GM19043 (cell line): Measurements from ENCODE around the gene FAM90A1.
"Not testable (repeated sequence)": the region's sequence is repeated elsewhere in the genome, so short reads cannot be mapped to it uniquely, and the experiment has no call there.

Experiments used
- ATAC-seq: cut with Tn5 transposase; IDR thresholded peaks from one replicate; pipeline ENCODE4 v1.9.1; 2021; ENCODE audit warnings: low read depth; ENCODE audit not compliant: unreplicated experiment

FAM90A1 gene

GRCh38 chr12:8233935-8234495 is 6.6 kb upstream of the FAM90A1 start:
- not testable (repeated sequence) for ATAC-seq

GRCh38 chr12:8233300-8233855 is 6.0 kb upstream of the FAM90A1 start:
- ATAC-seq, result not testable (repeated sequence)

- ATAC-seq, result not testable (repeated sequence)
Measured at GRCh38 chr12:8231666-8232608, 4.5 kb upstream of the FAM90A1 start.

GRCh38 chr12:8231049-8231448 is 3.6 kb upstream of the FAM90A1 start:
- not testable (repeated sequence) for ATAC-seq

GRCh38 chr12:8229486-8229885 is 2.1 kb upstream of the FAM90A1 start:
- not testable (repeated sequence) for ATAC-seq

- ATAC-seq, result not testable (repeated sequence)
Measured at GRCh38 chr12:8228607-8229006, 1.2 kb upstream of the FAM90A1 start.

GRCh38 chr12:8227732-8228077 is 287 bp upstream of the FAM90A1 start:
- ATAC-seq, result not testable (repeated sequence)

- no peak for ATAC-seq
Measured at GRCh38 chr12:8226355-8226754, 1.1 kb downstream of the FAM90A1 start.

GRCh38 chr12:8224782-8225181 is 2.6 kb downstream of the FAM90A1 start:
- ATAC-seq, result not testable (repeated sequence)

- not testable (repeated sequence) for ATAC-seq
Measured at GRCh38 chr12:8223646-8224045, 3.8 kb downstream of the FAM90A1 start.

- ATAC-seq, result not testable (repeated sequence)
Measured at GRCh38 chr12:8222303-8222702, 5.1 kb downstream of the FAM90A1 start.

- ATAC-seq, result not testable (repeated sequence)
Measured at GRCh38 chr12:8221844-8222243, 5.6 kb downstream of the FAM90A1 start.

GRCh38 chr12:8221375-8221774 is 6.0 kb downstream of the FAM90A1 start:
- ATAC-seq, result not testable (repeated sequence)

- ATAC-seq, result not testable (repeated sequence)
Measured at GRCh38 chr12:8218711-8219382, 8.6 kb downstream of the FAM90A1 start.

GRCh38 chr12:8197685-8198308 is 29.6 kb downstream of the FAM90A1 start:
- ATAC-seq, result not testable (repeated sequence)

GRCh38 chr12:8188088-8188487 is 39.3 kb downstream of the FAM90A1 start:
- not testable (repeated sequence) for ATAC-seq

- not testable (repeated sequence) for ATAC-seq
Measured at GRCh38 chr12:8184206-8184605, 43.2 kb downstream of the FAM90A1 start.

GRCh38 chr12:8183346-8183745 is 44.1 kb downstream of the FAM90A1 start:
- not testable (repeated sequence) for ATAC-seq

- ATAC-seq, result not testable (repeated sequence)
Measured at GRCh38 chr12:8182923-8183322, 44.5 kb downstream of the FAM90A1 start.

- ATAC-seq, result not testable (repeated sequence)
Measured at GRCh38 chr12:8181271-8181670, 46.1 kb downstream of the FAM90A1 start.
